ENCODE measurements around the gene HECTD1.

Gene HECTD1

GRCh38 chr14:31051511-31051910 is 156.1 kb downstream of the HECTD1 start:
- Histone ChIP-seq H3K27me3 (ENCODE audit: control insufficient read depth, insufficient read depth, low read length) (no peaks in the 10 kb centered on the region), H3K27ac (no peak overlapping the region), H3K9ac (no peak overlapping the region), H3K4me2 (ENCODE audit: low read length) (no peak overlapping the region), H3K9me3 (ENCODE audit: control insufficient read depth, low read length) (no peaks in the 10 kb centered on the region), H3K4me1 (no peaks in the 10 kb centered on the region), H3K79me2 (peaks cover 12% of the 10 kb centered on the region), H3K4me3 (ENCODE audit: low read depth, low read length) (no peak overlapping the region), H2AFZ (no peak overlapping the region), H3K36me3 (ENCODE audit: control insufficient read depth, insufficient read depth, low read length) (no peaks in the 10 kb centered on the region)
- no peak for TF ChIP-seq CTCF (IDR thresholded peaks at IDR 0.05)

GRCh38 chr14:31051023-31051422 is 156.6 kb downstream of the HECTD1 start:
- Histone ChIP-seq H3K36me3 (ENCODE audit: control insufficient read depth, insufficient read depth, low read length) (no peaks in the 10 kb centered on the region), H3K9ac (no peak overlapping the region), H3K4me1 (no peaks in the 10 kb centered on the region), H3K9me3 (ENCODE audit: control insufficient read depth, low read length) (no peaks in the 10 kb centered on the region), H3K4me3 (ENCODE audit: low read depth, low read length) (no peak overlapping the region), H2AFZ (no peak overlapping the region), H3K27ac (no peak overlapping the region), H3K4me2 (ENCODE audit: low read length) (no peak overlapping the region), H3K27me3 (ENCODE audit: control insufficient read depth, insufficient read depth, low read length) (no peaks in the 10 kb centered on the region), H3K79me2 (peaks cover 12% of the 10 kb centered on the region)
- TF ChIP-seq CTCF (IDR thresholded peaks at IDR 0.05), result no peak
